SKM-1 treated with dmso at 0.1 percent for 144 hours (cell line): Measurements from ENCODE around the gene SLC23A1.
"Not testable (repeated sequence)": the region's sequence is repeated elsewhere in the genome, so short reads cannot be mapped to it uniquely, and the experiment has no call there.

ENCODE experiments used
- DNase-seq: peaks from one replicate; lab custom pipeline; 2025; ENCODE audit not compliant: unreplicated experiment; lab: John Stamatoyannopoulos, UW

The SLC23A1 gene

DNA sequence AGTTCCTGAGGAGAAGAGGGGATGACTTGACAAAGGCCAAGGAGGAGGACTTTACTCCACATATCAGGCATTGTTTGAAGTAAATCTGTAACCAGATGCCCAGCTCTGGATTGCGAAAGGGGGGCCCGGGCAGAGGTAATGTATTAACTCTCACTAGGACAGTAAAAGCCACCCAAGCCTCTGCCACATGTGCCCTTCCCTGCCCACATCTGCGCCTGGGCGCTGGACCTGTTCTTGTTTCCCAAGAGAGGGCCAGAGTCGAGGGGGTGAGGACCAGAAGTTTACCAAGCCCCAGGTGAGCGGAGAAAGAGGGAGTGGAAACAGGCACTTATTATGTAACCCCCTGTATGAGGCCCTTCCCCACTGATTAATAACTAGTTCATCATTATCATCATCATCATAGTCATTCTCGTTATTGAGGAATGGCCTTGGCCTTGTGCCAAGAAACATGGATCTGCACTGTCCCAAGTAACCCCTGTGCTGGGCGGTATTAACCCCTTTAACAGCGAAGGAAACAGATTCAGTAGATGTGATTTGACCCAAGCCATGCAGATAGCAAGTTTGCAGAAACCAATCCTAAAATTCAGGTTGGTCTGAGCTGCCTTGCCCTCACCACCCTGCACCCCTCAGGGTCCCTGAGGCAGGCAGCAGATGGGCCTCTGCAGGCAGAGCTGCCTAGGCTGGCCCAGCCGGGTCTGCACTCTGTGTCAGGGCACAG, at the start of gene SLC23A1:
TSS of gene SLC23A1 (minus strand) at position 23 of the 718 bp plus-strand sequence. CDS start 44 bp downstream, outside the sequence.
- DNase-seq, result no peak

DNA sequence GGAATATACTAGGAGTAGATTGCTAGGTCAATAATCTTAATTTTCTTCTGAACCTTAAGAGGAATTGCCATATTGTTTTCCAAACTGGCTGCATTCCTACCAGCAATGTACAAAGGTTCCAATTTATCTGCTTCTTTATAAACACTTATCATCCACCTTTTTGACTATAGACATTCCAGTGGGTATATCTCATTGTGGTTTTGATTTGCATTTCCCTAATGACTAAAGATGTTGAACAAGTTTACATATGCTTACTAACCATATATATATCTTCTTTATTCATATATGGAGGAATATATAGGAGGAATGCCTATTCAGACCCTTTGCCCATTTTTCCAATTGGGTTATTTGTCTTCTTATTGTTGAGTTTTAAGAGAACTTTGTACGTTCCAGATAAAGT, 48.6 kb upstream of the SLC23A1 start:
- DNase-seq, result no peak

DNA sequence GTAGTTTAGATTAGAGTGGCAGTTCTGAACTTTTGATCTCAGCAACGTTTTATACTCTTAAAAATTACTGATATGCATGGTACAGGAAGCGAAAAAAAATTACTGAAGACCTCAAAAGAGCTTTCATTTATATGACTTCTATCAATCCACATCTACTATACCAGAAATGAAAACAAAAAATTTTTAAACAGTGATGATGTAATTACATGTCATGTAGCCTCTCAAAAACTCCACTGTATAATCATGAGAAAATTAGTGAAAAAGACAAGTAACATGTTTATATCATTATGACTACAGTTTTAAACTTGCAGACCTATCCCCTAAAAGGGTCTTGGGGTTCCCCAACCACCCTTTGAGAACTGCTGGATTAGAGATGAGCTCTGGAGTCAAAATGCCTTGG, 46.9 kb upstream of the SLC23A1 start:
- DNase-seq, result no peak

DNA sequence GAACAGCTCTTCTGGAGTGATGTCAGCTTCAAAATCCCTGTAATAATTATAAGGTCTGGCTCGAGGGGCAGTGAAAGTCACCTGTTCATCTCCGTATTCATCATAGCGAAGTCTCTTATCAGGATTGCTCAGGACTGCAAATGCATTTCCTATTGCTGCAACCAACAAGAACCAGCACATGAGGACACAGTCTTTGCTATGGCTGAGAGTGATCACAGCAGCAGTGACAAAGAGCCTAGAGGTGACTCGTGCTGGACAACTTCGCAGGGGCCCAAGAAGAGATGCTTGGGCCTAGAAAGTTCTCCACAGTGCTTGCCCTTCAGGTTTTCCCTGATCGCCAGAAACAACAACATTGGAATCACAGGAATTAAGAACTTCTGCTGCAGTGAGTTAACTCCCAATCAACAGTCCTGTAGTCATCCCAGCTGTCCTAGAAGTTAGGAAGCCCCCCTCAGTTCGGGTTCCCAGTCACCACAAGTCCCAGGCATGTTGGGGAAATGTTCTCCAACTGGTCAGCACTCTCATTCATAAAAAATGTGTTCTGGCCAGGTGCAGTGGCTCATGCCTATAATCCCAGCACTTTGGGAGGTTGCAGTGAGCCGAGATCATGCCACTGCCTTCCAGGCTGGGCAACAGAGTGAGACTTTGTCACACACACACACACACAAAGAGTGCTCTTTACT, 43.2 kb upstream of the SLC23A1 start:
- DNase-seq, result no peak

DNA sequence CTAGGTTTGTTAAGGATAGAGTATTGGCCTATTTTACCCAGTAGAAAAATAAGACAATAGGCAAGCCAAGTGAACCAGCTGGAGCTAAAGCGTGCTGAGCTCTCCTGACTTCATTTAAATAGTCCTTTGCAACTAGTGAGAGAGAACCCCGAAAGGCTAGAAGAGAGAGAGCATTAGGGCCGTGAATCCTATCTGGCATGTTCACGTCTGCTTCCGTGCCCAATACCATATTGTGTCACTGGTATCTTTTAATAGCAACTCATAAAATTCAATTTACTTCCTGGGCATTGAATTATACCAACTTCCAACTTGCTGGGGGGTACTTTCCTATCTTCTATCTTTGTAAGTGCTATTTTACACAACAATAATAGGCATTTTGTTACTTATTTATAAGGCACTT, 42.4 kb upstream of the SLC23A1 start:
- DNase-seq, result no peak

DNA sequence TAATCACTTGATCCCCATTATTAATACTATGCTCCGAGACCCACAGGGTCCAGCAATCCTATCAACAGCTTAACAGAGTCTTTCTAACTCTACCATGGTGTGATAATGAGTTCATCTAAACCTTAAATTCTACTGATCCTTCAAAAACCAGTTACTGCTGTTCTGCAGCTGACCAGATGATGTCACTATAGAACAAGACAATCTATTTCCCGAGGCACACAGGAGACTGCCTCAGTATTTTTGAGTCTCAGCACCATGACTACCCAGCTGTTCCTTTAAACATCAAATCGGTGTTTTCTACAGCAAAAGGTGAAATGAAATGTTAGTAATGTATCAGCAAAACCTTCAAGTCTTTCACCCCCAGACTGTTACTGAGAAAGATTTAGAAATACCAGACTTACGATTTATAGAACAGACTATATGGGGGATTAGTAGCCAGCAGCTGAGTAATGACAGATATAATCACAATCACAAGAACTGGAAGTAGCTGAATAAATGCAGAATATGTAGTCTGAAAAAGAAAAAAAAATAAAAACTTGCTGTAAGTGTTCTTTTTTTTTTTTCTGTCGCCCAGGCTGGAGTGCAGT, 39.3 kb upstream of the SLC23A1 start:
- DNase-seq, result peak; percentile 86

DNA sequence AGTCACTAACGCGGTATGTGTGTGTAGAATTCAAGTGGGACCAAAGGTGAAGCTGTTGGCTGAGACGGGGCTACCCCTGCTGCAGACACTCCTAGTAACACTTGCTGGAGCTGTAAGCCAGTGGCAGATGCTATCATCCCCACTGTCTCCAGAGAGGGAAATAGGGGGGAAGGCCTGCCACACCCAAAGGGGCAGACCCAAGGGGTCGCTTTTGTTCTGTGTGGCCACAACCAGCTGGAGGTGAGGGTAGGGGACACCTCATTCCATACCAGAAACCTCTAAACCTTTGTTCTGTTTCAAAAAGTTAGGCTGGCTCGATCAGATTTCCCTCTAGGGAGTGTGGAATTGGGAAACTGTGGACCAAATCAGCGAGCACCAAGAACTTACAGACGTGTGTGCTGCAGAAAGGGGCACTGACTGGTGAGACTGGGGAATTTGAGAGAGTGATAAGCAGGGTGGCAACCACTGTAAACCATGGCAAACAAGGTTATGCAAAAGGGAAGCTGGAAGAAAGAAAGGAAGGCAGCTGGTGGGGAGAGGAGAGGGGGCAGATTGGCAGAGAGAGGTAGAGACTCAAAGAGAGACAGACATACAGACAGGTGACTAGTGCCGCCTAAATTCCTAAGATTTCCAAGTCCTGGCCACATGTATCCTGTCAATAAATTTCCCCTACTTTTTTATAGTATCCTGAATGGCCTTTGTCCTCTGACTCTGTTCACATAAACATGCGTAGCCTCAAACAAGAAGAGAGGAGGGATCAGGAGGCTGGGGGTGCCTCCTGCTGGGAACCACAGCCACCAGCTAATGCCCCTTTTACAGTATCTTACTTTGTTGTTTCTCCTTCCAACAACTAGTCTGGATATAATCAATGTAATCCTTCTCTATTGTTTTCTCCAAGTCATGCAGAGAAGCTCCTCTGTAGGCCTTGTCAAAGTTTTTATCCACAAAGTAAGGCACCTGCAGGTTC, 36.4 kb upstream of the SLC23A1 start:
- DNase-seq, result no peak

DNA sequence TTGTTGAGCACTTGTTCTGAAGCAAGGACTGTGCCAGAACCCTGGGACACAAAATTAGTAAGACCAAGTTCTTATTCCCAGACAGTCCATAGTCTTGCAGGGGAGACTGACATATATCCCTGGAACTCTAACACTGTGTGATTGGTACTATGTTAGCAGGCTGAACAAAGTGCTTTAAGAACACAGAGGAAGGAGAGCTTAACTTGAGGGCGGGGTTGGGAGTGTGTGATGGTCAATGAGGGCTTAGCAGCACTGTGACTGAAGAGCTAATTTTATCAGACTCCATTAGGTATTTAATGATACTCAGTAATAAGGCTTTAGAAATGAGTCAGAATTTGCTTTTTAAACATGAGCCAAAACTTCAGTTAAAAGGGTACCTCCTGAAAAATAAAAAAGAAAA, 35.7 kb upstream of the SLC23A1 start:
- no peak for DNase-seq

DNA sequence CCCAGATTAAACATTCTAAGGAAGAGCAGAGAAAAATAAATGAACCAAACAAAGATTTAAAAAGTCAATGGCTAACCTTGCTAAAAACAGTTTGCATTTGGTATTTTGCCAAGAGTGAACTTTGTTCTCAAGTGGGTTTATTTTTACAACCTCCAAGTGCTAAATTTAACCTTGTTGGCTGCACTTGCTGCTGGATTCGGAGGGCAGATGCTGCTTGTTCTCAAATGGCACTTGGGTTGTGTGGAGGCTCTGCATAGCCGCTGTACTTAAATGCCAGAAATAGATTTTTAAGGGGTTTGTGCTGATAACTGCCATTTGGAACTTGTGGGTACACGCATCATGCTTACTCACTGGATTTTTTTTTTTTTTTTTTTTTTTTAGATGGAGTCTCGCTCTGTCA, 34.1 kb upstream of the SLC23A1 start:
- DNase-seq, result no peak

DNA sequence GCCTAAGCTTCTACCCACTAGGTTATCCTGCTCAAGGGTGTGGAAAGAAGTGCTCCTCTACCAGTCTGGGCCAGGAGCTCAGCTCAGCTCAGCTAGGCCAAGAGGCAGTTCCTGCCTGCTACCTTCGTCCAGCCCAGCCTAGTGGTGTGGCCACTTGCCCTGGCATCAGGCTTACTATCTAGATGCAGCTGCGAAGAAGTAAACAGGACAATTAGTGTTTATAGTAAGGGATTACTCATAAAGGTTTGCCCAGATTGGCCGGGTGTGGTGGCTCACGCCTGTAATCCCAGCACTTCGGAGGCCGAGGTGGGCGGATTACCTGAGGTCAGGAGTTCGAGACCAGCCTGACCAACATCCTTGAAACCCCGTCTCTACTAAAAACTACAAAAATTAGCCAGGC, 33.6 kb upstream of the SLC23A1 start:
- DNase-seq, result no peak

DNA sequence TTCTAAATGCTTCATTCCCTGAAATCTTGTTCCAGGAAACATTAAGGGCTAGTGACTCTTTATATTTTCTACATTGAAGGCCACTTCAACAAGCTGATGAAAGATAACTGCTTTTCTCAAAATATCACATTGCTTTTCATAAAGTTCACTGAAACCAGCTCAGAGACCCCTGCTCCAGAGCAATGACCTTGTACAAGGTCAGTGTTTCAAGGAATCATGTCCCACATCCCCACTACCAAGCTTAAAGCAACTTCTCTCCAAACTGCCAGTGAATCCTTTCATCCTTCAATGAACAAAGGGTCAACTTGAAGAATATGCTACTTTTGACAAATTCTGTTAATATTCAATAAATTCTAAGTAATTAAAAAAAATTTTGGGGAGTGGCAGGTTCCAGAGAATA, 32.8 kb upstream of the SLC23A1 start:
- no peak for DNase-seq

DNA sequence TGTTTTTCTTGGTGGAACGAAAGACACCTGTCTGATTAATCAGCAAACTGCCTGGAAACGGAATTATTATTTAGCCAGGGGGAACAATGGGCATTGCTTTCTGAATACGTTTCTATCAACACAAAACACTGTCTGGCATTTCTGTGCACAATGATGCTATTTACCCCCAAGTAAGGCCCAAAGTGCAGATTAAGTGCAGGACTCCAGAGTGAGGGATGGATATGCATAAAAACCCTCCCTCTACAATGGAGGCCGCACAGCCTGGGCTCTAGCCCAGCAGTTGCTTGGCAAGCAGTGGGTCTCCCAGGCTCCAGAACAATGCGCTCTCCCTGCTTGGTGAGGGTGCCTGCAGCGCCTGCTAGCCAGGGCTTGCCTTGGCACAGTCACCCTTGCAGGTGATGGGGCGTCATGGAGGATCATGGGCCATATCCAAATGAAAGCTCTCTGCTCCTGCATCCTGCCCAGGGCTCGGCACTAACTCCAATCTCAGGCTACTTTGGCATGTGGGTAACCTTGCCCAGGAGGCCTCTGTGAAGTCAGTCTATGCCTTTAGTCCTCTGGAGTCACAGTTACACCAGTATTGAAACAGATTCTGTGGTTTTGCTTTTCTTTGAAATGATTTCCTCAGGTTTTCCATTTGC, 32.2 kb upstream of the SLC23A1 start:
- DNase-seq, result no peak

DNA sequence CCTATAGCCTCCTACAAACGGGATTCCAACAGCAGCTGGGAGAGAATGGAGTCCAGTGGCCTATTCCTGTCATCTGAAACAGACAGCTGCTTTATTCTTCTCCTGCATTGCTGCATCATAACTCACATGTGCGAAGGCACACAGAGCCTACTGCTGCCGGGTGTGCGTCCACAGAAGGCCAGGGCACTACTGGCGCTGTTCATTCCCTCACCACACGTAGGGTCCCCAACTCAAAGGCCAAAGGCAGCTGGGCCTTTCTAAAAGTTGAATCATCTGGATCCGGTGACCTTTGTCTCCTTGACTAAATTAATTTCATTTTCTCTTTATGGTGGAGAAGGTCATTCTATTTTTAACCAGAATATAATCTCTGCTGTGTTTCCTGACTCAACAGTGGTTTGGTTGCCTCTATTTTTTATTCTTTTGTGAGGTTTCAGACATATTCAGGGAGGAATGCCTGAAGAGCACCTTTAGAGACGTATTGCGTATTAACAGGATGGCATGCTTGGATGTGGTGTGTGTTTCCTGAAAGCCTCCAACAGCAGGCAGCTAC, 31.6 kb upstream of the SLC23A1 start:
- DNase-seq, result no peak

DNA sequence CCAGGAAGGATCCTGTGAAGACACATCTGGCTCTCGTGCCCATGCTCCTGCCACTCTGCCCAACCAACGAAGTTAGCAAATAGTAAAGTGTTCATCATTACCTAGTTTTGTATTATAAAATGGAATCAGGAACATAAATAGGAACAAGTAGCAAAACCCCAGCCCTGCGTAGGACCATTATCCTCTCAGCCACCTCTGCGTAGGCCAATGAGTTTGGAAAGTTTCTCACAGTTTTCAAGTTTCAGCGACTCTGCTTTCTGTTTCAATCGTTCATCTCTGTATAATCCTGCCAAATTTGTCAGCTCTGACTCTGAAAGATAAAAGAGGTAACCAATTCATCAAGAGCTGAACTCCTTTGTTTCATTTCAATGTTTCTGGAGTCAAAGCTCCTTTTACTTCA, 30.9 kb upstream of the SLC23A1 start:
- DNase-seq, result no peak

DNA sequence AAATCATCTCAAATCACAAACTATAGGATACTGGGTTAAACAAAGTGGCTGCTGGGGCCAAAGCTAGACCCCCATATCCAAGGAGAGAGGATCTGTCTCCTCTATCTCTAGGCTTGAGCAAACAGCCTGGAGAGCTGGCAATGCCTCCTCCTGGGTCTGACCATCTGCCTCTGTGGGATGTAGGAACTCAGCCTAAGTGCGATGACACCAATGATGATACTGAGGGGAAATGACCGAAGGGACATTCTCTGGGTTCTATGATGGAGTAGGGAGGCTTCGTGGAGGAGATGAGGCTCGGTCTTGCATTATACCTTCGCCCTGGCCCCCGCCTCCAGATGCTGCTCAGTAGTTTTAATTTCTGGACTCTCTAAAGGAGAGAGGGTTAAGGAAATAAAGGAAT, 30.1 kb upstream of the SLC23A1 start:
- no peak for DNase-seq

DNA sequence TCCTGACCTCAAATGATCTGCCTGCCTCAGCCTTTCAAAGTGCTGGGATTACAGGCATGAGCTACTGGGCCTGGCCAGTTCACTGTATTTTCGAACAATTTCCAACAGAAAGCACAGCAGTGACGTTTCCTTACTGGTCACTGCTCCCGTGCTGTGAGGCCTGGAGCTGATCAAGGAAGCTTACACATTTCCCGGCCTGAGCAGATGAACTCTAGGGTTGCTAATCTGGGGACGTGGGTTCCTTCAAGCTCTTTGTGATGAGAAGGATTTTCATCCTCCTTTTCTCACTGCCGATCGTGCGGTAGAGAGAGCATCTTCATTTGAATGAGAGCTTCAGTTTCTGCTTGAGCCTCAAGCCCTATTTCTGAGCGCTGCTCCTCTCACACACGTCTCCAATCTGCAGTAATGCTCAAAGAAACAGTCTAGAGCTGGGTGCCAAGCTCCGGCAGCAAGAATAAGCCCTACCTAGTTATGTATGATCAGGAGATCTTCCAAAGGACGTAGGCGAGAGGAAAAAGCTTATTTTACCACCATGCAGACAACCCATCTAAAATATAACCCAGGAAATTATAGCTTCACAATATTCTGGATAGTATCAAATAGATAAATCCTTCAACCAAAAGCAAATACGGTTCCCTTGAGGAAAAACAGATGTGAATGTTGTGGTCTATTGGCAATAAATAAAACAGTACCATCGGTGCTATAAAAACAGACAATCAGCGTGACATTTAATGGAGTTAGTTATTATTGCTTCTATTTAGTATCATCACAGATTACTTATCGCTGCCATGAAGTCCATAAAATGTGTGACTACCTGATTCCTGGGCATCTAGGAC, 28.1 kb upstream of the SLC23A1 start:
- DNase-seq, result no peak

DNA sequence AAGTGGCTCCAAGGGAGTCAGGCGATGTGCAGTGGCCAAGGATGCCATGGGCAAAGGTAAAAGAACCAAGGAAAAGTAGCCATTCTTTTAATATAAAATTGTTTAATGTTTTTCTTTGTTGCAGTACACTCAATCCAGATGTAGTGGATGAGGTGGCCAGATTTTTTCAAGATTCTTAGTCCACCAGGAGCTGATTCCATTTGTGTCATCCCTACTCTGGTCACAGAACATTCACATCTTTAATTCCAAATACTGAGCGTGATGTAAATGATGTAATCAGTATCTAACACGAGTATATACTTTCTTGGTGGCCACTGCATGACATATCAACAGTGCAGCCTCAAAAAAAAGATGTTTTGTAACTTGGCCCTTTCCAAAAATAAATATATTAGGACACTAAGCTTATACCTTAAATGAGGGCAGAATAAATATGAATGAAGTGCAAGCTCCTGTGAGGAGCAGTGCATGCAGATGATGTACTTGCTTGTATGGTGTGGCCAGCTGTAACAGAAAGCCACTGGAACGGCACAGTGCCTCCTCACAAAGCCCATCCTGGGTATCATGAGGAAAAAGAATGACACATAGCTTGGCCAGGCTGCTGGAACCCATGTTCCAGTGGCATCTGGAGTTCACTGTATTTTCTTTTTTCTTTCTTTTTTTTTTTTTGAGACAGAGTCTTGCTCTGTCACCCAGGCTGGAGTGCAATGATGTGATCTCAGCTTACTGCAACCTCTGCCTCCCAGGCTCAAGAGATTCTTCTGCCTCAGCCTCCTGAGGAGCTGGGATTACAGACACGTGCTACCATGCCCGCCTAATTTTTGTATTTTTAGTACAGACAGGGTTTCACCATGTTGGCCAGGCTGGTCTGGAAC, 27.3 kb upstream of the SLC23A1 start:
- DNase-seq, result no peak

DNA sequence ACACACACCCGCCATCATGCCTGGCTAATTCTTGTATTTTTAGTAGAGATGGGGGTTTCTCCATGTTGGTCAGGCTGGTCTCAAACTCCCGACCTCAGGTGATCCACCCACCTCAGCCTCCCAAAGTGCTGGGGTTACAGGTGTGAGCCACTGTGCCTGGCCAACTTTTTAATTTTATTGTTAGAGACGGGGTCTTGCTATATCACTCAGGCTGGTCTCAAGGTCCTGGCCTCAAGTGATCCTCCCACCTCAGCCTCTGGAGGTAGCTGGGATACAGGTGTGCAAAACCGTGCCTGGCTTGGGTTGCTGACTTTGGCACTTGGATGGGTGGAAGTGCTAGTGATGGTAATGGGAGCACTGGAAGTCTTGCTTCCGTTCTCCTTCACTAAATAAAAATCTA, 26.0 kb upstream of the SLC23A1 start:
- DNase-seq, result not testable (repeated sequence)

DNA sequence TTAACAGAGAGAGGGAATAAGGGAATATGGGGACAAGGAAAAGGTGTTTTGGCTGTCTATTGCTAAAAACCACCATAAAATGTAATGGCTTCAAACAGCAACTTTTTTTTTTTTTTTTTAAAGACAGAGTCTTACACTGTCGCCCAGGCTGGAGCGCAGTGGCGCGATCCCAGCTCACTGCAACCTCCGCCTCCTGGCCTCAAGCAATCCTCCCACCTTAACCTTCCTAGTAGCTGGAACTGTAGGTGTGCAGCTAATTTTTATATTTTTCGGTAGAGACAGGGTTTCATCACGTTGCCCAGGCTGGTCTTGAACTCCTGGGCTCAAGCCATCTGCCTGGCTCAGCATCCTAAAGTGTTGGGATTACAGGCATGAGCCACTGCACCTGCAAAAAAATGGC, 25.1 kb upstream of the SLC23A1 start:
- DNase-seq, result no peak
